Astrocyte (in vitro differentiated cells and primary cell): ENCODE measurements around the gene RIT2.

Experiments
- EZH2 ChIP-seq: IDR thresholded peaks from 2 replicates; pipeline ENCODE4 v1.6.1; 2012; ENCODE audit warnings: mild to moderate bottlenecking, low read length, inconsistent platforms; ENCODE audit not compliant: insufficient read depth
- TF ChIP-seq, protein P1 (sequence below): IDR thresholded peaks from 2 replicates; pipeline ENCODE4 v1.5.1; 2011; ENCODE audit warnings: low read depth, mild to moderate bottlenecking, inconsistent platforms, low read length, moderate library complexity; ENCODE audit not compliant: insufficient read depth

- no peak for TF ChIP-seq EZH2
- TF ChIP-seq, protein P1, sequence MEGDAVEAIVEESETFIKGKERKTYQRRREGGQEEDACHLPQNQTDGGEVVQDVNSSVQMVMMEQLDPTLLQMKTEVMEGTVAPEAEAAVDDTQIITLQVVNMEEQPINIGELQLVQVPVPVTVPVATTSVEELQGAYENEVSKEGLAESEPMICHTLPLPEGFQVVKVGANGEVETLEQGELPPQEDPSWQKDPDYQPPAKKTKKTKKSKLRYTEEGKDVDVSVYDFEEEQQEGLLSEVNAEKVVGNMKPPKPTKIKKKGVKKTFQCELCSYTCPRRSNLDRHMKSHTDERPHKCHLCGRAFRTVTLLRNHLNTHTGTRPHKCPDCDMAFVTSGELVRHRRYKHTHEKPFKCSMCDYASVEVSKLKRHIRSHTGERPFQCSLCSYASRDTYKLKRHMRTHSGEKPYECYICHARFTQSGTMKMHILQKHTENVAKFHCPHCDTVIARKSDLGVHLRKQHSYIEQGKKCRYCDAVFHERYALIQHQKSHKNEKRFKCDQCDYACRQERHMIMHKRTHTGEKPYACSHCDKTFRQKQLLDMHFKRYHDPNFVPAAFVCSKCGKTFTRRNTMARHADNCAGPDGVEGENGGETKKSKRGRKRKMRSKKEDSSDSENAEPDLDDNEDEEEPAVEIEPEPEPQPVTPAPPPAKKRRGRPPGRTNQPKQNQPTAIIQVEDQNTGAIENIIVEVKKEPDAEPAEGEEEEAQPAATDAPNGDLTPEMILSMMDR, result no peak
Observed at GRCh38 chr18:42782929-42783328, 332.6 kb downstream of the RIT2 start.
